Stimulated activated CD4-positive, alpha-beta T cell treated with anti-CD3 and anti-CD28 coated beads, Interleukin-2, amount 100 ng/mL, for 48 hours (primary cell): ENCODE data around the gene SMIM41.

ENCODE experiments used
- DNase-seq, 2 donors: peaks; one replicate each; pipeline ENCODE4 v3.0.0-alpha.2; 2020

The SMIM41 gene

DNA sequence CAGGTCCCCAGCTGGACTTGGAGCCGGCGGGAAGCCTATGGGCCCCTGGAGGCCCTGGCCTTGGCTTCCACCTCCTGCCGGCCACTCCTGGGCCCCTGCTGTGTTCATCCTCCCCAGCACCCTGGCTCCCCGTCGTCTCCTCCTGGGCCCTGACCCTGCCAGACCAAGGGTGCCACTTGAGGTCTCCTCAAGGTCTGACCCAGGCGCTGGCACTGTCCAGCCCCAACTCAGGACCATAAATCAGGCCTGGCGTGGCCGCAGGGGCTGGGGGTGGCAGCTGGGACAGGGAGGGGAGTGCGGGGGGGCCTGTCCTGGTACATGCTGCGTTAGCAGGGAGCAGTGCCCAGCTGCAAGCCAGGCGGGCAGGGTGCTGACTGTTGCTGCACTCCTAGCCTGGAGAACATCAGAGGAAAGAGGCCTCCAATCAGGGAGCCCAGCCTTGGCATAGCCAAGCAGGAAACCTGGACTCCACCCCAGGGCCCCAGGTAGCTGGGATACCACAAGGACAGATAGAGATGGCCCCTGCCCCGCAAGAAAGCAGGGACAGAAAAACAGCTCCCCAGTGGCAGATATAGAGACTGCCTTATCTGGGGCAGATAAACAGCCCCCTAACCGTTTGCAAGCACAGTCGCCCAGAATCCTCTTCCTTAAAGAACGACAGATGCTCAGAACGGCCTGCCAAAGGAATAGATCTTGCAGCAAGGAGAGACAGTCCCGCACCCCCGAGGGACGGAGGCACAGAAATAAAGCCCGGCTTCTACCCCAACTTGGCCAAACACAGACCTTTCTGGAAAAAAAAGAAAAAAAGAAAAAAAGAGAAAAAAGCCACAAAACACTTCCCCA is 16.2 kb upstream of the SMIM41 start:
- DNase-seq, result no peak

DNA sequence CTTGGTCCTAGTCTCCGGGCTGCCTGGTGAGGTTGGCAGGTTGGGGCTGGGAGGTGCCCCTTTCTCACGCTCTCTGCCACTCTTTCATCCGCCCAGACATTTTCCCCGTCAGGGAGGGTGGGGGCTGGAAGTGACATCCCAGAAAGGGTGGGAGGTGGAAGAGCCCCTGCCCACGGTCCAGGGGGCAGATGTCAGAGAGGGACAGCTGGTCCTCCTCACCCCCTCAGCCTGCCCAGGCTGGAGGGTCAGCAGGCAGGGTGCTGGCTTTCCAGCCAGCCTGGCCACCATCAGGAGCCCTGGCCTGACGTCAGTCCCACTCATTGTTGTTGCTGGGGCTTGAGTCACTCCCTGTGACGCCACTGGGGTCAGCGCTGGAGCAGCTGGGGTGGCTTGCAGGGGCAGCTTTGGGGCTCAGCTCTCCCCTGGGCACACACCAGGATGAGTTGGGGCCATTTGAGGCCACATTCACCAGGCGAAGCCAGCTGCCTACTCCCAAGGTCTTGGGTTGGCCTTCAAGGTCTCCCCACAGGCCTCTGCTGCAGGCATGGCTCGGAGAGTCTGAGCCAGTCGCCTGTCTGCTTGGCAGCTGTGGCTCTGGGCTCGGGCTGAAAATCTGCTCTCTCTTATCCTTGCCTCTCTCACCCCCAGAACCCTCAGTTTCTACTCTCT is 15.4 kb upstream of the SMIM41 start:
- DNase-seq, result no peak

DNA sequence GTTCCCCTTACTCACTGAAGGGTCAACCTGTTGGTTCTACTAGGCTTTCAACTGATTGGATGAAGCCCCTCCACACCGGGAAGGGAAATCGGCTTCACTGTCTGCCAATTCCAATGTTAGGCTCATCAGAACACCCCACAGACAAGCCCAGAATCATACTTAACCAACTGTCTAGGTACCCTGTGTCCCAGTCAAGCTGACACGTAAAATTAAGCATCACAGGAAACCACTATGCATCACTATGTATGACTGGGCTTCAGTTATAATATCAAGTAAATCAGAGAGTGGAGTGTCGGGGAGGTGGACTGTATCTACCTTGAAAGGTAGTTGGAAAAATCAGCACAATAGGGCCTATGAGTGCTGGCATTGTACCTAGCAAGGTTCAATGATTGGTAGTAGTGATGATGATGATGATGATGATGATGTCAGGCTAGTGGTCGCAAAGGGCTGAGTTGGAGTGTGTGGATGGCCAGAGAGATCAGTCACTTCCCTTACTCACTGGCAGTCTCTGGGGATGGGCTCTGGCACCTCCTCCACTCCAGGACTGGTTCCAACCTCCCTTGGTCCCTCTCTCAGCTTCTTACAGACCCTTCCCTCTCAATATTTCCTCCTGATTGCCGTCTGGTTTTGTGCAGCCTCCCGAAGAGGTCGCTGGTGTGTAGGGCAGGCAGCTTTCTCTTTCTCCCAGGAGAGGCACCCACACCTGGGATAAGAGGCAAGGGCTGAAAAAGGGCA is 13.0 kb upstream of the SMIM41 start:
- DNase-seq, result no peak

DNA sequence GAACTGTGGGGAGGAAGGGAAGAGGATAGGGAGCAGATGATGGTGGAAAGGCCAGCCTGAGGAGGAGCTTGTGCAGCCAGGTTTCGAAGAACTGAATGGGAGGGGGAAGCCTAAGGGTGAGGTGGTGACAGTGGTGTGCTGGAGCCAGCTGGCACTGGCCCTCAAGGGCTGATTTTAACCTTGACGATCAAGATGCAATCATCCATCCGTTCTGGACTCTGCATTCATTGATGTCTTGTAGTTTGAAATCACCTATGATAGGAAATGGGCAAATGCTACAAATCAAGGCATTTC is 12.5 kb upstream of the SMIM41 start:
- no peak for DNase-seq

DNA sequence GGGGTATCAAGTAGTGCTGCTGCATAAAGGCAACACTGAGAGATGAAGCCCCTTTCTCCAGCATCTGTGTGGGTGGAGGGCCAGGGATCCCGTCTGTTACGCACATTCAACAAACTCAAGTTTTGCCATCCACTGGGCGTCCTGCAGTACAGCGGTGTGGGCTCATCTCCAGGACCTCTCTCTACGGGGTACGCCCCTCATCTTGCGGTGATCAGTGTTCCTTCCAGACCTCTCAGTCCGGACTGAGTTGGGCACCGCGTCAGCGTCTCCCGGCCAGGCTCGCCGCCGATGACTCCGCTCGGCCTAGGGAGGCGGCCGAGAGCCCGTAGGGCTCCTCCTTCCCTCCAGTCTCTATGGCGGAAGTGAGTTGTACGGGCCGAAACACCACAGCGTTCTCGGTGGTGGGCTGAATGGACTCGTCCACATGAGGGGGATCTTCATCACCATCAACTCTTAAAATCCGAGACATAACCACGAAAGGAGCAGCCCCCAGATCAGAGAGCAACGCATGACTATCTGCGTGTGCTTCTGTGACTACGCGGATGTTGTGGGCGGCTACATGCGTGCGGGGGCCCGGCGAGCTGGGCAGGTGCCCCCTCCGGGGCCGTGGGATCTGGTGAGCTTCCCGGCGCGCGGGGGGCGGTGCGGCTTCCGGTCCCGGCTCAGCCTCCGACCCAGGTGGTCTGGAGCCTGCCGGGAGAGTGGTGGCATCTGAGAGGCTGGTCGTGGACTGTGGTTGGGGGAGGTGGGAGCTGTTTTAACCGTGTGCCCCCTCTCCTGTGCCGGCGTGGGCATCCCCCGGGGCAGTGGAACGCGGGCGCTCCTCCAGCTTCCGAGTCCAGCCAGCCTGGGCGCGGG is 9.9 kb upstream of the SMIM41 start, which contains the start of gene ATG101:
ATG101 (plus strand) TSS at position 652 of the 858 bp plus-strand sequence. CDS start 3,673 bp downstream, outside the sequence.
- DNase-seq, result peak; percentile 75 to 77

DNA sequence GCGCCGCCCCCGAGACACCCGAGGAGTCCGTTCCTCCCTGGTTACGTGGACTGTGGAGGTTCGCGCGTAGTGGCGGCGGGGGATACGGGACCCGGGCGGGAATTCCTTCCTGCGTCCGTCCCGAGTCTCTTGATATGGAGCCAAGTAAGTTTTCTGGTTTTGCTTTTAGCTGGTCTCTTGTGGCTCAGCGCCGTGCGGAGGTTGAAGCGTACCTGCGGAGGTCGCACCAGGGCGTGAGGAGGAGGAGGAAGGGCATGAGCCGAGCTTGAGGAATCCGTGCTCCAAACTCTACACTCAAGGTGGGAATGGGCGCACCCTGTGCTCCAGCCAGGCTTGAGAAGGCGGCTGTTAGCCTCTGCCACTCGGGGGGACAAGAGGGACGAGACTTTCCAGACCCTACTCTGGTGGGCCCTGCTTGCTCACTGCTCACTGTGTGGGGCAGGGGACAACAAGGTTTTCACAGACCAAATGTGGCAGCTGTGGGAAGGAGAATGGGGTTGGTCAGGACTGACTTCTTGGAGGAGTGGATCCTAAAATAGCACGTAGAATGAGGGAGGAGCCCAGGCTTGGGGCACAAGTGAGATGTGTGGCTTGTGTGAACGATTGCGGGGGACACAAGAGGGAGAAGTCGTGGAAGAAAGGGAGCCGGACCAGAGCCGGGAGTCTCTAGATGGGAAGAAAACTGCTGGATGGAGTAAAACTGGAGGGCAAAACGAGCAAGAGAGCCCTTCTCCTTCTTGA is 9.1 kb upstream of the SMIM41 start:
- DNase-seq, result no peak

DNA sequence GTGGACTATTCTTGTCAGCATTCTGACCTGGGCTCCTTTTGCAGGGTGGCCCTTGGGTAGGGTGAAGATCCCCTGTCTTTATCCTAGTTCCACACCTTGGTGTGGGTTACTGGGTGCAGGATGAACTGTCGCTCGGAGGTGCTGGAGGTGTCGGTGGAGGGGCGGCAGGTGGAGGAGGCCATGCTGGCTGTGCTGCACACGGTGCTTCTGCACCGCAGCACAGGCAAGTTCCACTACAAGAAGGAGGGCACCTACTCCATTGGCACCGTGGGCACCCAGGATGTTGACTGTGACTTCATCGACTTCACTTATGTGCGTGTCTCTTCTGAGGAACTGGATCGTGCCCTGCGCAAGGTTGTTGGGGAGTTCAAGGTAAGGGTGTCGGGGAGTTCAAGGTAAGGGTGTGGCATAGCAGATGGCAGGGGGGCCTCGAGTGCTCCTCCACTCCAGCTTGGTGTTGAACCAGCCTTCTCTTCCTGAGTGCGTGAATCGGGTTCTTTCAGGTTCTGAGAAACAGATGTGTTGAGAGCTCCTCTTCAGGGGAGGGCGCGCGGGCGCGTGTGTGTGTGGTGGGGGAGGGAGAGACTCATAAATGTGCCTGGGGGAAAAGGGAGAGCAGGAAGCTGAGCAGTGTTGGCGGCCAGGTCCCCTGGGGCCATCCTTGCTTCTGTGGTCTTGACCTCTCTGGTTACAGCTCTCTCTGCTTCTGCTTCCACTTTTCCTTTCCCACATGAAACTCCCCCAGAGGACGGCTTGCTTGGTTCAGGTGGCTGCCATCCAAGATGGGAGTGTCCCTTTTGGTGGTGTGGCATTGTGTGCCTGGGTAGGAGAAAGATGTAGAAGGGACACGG is 5.7 kb upstream of the SMIM41 start:
- DNase-seq, result no peak

DNA sequence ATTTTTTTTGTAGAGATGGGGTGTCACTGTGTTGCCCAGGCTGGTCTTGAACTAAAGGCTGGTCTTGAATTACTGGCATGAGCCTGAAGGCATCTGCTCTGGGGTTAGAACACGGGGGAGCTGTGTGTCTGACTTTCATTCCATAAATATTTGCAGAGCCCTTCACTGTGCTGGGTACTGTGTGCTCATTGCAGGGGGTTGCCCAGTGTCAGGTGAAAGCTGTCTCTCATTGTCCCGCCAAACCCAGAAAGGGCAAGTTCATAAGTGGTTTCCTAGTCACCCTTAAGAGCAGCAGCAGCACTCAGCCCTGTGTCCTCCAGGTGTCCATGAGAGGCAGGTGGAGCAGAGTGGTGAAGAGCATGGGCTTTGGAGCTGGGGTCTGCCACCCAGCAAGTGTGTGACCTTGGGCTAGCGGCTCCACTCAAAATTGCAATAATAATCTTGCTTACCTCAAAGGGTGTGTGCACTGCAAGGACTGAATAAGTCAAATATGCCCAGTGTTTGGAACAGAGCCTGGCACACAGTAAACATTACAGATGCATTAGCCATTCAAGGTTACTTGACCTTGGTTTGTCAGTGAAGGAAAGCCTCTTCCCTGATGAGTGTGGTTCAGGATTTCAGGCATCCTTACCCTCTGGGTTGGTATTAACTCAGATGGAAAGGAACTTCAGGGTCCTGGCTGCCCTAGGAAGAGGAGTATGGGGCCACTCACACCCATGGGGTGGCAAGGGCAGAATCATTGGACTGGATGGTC is 4.4 kb upstream of the SMIM41 start:
- DNase-seq, result no peak

DNA sequence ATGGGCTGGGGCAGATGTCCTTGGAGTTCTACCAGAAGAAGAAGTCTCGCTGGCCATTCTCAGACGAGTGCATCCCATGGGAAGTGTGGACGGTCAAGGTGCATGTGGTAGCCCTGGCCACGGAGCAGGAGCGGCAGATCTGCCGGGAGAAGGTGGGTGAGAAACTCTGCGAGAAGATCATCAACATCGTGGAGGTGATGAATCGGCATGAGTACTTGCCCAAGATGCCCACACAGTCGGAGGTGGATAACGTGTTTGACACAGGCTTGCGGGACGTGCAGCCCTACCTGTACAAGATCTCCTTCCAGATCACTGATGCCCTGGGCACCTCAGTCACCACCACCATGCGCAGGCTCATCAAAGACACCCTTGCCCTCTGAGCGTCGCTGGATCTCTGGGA is 2.7 kb upstream of the SMIM41 start:
- no peak for DNase-seq

DNA sequence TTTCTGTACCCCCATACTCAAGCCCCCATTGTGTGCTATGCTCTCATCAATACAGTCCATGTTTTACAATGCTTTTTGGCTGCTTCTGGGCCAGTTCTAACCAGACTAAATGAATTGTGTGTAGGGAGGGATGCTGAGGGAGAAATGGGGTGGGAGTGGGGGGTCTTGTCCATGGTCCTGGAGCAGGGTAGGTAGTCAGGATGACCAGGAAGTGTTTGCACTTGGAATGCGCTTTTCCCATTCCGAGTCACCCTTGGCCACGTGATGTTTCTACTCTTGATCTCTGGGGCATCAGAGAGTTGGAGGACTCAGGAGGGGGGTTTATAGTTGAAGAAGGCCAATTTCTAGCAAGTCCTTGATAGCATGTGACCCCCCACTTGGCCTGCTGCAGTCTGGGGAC is 1.2 kb upstream of the SMIM41 start:
- DNase-seq, result no peak

DNA sequence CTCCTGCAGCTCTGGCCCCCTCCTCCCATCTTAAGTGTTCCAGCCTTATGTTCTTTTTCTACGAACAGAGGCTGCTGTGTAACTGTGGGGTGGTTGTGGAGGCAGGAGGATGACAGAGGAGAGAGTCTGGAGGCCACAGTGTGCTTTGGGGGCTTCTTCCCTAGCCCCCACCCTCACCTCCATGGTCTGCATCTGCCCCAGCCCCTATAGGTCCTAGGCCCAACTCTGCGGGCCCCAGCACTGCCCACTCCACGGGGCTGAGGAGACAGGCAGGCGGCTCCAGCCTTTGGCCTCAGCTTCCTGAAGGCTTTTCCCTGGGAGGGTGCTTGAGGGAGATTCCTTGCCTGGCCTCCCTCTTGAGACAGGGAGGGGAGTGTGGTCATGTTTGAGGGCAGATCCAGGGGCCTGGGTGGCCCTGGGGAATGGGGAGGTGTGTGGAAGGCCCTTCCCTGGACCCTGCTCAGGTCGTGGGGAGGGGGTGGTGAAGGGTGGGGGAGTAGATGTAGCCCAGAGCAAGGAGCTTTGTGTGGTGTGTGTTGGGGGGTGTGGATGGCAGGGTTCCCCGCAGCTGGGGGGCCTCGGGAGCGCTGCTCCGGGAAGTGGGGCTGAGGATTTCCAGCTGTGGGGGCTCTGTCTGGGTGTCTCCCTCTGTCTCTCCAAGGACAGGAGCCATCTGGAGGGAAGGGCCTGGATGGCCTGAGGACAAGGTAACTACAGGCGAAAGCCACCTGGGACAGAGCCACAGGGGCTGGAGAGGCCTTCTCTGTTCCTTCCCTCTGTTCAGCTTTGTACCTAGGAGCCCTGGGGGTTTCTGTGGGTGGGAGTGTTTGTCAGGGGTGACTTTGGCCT is 1.1 kb downstream of the SMIM41 start:
- DNase-seq, result no peak

DNA sequence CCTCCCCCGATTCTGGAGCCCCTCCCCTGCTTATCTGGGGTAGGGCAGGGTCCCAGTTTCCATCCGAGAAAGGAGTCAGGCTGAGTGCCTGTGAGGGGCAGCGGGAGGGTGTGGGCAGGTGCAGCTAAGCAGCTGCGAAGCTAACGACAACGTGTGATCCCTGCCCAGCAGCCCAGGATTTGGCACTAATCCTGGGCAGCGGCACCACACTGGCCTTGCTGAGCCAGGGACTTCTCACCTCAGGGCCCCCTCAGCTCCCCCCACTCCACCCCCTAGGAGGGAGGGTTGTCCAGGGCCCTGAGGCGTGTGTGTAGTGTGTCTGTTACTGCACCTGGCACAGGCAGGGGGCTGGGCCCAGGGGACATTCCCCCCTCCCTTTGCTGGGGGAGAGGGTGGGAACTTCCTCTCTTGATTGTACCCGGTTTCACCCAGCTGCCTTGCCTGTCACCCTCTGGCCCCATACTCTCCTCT is 1.8 kb downstream of the SMIM41 start:
- DNase-seq, result no peak

DNA sequence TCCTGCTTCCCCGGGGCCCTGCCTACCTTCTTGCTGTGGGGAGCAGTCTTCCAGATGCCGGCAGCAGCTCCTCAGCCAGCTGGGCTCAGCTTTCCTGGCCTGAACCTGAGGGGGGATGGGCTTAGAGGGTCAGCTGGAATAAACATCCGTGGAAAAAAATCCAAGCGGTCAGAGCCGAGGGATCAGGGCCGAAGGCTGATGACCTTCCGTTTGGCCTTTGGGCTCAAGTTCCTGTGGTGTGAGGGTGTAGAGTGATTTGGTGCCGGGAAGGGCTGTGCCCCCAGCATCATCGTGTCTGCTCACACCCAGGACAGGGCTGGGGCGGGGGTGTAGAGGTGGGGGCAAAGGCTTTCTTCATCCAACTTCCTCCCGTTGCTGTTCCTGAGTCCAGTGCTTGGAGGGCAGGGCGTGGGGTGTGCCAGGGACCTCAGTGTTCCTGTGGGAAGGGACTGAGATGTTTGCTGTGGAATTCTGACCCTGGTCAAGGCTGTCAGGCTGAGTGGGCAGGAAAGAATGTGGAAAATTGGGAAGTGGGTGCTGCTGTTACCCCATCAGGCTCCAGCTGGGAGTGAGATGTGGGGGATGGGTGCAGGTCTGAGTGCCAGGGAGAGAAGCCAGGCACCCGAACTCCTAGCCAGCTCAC is 2.6 kb downstream of the SMIM41 start:
- no peak for DNase-seq

DNA sequence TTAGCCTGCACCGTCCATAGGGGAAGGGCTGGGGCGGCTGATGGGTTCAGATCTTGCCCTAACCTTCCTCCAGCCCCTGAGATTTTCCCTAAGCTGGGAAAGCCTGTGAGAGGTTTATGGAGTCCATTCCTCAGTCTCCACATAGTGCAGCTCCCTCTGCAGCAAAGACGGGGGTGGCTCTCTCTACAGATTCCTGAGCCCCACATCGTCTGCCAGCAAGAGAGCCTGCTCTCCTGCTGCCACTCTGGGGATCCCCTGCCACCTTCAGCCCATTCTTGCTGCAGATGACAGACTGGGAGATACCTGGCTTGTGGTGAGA is 3.1 kb downstream of the SMIM41 start:
- no peak for DNase-seq

DNA sequence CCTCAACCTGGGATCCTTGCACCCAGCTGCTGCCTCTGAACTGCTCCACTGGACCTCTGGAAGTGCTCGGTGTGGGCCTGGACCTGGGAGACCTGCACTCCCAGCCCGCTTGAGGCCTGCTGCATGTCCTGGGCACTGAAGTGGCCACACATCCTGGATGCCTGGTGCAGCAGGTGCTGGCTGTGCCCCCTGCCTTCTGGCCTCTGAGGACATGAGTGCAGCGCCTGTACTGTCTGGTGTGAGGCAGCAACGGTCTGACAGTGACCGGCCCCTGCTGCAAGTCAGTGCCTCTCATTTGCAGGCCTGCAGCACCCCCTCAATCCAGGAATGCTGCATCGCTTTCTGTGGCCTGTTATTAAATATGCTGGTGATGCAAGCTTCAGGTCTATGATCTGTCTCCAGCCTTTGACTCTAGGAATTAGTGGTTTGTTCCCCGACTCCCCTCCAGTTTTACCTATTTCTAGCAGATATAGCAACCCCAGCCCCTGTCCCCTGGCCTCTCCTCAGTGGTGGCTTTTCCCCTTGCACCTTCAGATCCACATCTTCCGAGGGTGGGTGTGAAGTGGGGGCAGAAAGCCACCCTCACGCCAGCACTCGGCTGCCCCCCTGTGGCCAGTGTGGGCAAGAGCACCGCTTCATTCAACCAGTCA is 3.6 kb downstream of the SMIM41 start:
- peak; percentile 68 to 71 for DNase-seq

DNA sequence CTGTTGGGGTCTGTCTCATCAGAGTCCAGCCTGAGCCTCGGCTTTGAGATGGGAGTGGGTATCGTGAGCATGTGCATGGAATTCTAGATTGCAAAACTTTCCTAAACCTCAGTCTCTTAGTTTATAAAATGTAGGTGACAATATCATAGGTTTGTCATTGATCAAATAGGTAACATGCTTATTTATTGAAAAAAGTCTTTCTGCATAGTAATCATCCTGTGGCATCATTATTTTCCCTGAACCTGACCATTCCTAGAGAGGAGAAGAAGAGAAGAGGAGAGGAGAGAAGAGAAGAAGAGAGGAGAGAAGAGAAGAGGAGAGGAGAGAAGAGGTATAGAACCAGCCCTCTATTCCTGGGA is 4.1 kb downstream of the SMIM41 start:
- DNase-seq, result no peak

DNA sequence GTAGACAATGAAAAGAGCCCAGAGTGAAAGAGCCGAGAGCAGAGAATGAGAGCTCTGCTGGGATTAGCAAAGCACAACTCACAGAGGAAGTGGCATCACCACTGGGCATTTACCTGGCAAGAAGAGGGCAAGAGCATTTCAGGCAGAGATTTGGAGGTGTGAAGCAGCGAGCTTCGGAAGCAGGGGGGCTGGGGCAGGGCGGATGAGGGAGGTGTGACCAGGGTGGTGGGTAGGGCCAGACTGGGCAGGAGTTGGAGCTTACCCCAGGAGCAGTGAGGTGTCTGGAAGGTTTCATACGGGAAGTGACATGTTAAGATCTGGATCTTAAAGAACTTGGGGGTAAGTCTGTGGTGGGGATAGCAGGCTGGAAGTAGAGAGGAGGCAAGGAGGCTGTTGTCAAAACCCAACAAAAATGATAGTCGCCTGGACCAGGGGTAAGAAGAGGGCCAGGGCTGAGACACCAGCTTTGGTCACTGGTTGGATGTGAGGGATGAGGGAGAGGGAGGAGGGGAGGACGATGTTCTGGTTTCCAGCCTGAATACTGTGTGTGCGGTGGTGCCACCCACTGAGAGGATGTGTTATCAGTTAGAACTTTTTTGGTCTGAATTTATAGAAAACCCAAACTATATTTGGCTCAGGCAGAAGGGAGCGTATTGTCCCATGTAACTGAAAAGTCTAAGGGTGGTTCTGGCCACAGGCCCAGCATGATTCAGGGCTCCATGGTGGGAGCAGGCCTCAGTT is 5.2 kb downstream of the SMIM41 start:
- DNase-seq, result no peak

DNA sequence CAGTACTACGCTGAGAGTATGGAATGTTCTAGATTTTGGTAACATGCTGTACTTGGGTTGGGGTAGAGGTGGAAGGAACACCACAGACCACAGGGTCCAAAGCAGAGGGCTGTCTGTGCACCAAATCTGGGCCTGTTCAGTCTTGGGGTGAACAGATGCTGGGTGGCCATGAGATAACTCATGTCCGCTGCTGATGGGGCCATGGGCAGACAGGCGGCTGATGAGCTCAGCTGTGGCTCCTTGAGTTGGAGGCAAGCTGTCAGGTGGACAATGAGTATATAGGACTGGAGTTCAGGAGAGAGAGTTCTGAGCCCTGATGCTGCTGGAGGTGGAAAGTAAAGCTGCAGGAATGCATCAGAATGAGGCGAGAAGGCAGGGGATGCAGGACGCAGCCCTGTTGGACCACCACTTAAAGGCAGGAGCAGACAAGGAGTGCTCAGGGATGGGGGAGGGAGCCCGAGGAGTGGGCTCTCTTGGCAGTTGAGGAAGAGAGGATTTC is 6.2 kb downstream of the SMIM41 start:
- no peak for DNase-seq
